ENCODE data around the gene MOCS2.
"Not testable (repeated sequence)": the region's sequence is repeated elsewhere in the genome, so short reads cannot be mapped to it uniquely, and the experiment has no call there.

The MOCS2 gene, protein sequence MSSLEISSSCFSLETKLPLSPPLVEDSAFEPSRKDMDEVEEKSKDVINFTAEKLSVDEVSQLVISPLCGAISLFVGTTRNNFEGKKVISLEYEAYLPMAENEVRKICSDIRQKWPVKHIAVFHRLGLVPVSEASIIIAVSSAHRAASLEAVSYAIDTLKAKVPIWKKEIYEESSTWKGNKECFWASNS

DNA sequence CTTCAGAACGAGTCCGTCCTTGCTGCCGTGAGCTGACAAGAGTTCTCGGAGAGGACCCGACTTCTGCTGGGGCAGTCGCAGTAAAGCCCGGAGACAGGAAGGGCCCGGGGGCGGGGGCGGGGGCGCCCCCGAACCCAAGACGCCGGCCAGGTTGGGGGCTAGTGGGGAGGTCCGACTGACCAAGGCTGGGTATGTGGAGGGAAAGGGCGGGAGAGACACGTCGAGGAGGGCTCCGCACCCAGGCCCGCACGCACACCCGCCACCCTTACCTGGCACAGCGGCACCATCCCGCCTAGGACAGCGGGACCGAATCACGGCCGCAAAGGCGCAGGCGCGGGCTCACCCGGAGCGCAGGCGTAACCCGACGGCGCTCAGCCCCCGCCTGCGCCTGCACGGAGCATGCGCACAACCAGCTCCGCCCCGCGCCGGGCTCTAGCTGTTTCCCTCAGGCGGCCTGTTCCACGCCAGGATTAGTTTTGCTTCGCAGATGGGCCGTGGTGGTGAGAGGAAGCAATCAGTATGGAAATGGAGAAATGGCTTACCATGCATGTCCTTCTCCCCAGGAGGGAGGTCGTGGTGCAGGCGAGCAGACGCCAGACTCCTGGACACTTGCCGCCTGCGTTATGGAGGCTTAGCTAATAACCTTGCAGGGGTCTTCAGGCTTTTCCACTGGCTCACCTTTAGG, at the start of gene MOCS2:
Gene MOCS2, minus strand, starts transcription at position 315 of the 685 bp plus-strand sequence. CDS start 2,583 bp downstream, outside the sequence.
- DNase-seq, result peak; percentile 93

DNA sequence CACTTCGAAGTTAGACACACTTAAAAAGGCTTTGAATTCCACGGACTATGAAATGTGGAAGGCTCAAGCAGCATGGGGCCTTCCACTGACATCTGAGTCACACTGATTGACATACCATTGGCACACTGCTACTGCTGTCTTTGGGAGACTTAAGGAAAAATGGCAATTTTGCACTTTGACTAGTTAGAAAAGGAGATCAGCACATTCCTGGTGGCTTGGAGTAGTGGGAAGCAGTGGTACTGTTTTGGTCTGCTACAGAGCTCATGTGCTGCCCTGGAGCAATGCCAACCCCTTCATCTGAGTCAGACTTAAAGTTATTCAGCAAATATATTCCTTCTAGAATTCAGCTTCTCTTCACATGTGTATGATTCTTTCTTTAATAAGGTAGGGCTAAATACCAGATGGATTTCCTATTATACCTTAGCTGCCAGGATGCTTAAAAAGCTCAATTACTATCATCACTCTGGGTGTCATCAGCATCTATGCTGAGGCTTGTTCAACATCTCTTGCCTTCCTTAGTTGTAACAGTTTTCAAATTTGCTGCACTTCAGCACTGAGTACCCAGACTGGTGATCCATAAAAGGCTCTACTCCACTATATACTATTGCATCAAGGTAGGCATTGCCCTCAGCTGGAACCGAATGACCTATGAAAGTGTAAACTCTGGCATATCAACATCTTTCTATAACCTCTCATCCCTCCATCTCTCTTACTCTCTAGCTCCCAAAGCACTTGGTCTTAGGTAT, 42.3 kb upstream of the MOCS2 start:
- DNase-seq, result no peak

DNA sequence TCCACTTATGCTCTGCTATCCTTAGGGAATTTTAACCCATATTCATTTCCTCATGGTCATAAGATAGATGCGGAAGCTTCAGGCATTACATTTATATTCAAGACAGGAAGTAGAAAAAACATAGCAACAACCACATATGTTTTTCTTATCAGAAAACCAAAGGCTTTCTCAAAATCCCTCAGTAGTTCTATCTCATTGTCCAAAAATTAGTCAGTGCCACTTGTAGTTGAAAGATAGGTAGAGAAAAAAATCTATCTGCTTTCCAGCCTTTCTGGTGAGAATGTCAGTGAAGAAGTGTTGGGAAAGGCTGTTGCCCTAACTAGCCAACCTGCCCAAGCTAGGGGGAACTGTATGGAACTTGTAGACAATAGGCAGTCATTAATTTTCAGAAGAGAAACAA, 23.5 kb upstream of the MOCS2 start:
- DNase-seq, result no peak

DNA sequence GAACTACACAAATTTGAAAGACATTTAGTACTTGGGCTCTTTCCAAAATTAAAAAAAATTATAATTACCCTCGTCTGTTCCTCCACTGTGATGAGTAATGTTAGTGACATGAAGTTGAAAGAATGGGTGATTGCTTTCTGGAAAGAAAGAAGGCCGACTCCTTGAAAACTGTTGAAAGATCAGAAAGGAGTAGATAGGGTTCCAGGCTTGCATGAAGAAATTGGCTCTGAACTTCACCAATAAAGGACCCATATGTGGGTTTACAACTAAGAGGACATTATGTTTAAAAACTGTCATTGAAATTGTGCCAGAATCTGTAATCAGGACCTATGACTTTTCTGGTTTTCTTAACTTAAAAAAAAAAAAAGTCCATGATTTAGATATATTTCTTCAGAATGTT, 20.7 kb upstream of the MOCS2 start:
- DNase-seq, result no peak

DNA sequence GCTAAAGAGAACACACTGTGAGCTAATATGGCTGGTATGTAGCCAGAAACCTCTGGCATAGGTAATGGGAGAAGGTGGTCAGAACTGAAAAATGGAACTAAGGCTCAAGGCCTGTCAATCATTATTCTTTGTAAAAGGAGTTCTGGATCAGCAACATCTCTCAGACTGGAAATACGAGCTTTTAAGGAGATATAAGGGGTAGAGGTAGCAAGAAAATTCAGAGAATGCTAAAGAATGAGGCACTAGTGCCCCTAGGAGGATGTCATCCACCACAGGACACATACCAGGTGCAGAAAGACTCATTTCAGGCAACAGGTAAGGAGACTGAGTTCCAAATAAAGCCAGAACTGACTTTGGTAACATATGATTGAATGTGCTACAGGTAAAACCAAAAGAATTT, 18.9 kb upstream of the MOCS2 start:
- no peak for DNase-seq

DNA sequence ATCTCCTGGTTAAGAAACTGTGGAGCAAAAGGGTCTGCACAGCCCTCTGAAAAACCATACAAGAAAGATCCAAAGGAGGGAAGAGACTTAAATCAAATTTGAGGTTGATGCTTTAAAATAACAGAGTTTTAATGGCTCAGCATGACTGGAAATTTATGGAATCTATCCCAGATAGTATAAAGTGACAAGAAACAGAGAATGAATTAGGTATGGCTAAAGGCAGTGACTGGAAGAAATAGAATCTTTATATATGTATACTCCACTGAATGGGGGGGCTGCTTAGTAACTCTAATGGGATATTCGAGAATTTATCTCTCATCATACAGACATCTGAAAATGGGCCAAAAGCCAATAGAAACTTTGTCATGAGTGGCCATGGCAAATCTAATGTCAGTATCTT, 17.6 kb upstream of the MOCS2 start:
- DNase-seq, result no peak

DNA sequence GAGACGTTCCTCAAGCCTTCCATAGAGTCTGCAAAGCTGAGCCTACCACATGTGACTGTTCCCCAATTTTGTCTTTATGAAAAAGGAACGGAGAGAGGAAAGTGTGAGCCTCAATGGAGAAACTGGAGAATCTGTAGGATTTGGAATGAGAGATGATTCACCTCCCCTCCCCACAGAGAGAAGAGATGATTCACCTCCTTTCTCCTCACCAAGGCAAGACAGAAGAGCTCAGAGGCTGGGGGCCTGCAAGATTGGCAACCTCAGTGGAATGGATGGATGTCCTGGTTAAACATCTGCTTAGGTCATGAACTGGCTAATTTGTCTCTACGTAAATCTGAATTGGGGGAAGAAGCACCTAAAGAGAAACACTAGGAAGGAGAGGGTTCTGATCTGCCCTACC, 17.0 kb upstream of the MOCS2 start:
- no peak for DNase-seq

DNA sequence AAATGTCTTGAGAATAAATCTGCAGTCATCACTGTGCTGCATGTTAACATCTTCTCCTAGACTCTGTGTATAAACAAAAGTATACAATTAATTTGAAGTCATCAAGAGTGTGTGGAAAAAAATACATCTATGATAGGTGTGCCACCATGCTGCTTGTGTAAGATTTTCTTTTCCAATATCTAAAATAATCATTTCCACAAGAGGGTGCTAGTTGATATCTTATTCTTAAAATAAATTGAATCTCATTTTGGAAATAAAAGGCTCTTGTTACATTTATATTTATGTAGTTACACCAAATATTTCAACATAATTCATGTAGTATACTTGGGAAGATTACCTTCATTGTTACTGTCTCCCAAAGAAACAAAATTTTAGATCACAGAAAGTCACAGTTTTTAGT, 14.1 kb upstream of the MOCS2 start:
- DNase-seq, result no peak

DNA sequence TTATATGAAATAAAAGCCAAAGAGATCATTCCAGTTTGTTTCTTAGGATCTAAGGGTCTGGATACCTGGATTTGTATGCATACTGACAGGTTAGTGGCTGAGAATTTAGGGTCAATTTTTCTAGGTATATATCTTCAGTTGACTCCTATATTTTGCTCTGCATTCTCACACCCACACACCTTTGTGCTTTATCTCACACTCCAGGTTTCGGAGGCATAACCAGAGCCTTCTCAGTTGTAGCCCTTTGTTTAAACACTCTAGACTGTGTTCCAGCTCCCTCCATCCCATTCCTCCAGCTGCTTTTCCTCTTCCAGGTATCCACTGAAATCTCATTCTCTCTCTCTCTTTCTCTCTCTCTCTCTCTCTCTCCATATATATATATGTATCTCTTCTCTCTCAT, 10.6 kb upstream of the MOCS2 start:
- no peak for DNase-seq

DNA sequence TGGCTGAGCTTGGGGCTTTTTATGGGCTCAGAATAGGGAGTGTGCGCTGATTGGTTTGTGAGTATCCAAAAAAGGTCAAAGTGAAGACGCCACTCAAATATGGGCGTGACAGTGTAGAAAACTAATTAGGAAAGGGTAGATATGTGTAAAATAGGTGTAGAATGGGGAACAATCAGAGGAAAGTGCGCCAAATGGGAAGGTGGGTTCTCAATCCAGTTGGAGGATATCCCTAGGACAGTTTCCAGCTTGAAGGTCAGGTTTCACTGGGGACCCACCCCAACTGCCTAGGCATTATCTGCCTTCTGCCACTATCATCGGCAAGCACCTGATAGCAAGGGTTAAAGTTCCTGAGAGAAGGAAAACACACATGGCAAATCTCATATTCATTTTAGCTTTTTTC, 9.3 kb upstream of the MOCS2 start:
- no peak for DNase-seq

DNA sequence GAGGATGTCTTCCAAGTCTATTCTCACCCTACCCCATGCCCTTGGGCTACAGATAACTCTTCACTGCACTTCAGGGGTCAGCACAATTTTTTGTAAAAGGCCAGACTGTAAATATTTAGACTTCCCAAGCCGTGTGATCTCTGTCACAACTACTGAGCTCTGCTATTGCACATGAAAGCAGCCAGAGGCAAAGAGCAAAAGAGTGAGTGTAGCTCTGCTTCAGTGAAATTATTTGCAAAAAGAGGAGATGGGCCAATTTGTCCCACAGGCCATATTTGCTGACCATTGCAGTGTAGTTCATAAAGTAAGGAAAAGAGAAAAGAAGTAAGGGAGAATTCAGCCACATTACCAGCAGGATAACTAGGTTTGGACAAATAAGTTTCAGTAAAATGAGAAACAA, 7.0 kb upstream of the MOCS2 start:
- DNase-seq, result no peak

DNA sequence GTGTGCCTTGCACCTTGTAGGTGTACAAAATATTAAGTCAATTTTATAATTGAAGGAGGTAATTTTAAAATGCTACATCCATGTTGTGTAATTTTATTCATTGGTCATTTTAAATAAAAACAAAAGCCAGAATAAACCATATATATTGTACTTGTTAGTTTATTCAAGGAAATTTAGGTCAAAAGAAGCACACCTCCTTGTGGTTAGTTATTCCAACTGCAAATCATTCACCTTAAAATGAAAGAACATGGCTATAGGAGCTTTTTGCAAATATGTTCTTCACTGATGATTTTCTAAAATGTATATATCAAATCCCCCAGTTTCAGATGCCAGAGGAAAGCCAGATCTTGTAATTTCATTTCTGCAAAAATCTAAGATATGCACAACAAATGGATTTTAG, 5.4 kb upstream of the MOCS2 start:
- DNase-seq, result no peak

DNA sequence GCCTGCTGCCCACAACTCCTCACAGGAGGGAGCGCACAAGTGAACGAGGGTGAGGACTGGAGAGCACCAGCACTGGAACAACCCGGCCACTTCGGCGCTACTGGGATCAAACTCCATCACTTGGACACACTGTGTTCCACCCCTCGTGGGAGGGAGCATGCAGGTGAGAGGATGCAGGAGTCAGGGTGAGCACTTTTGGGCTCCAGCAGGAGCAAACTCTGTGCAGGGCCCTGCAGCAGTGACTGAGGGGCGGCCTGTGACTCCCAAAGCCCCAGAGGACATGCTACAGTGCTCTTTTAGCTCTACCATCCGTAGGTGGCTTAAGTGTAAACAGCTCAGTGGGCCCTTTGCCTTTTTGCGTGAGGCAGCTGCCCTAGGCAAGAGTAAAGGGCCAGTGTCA, 4.4 kb upstream of the MOCS2 start:
- DNase-seq, result no peak

DNA sequence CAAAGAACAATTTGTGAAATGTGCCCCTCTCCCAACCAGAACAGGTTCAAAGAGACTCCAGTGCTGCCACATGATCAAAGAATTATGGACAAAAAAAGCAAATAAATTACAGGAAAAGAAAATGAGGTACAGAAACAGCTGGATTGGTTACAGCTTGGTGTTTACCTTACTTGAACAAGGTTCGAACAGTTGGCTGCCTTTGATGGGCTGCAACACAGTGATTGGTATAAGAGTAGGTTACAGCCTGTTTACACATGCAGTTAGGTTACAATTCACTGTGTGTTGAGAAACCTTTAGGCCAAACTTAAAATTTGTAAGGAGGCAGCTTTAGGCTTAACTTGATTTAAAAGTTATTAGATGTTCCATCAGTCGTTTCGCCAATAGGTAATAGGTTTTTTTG, 3.4 kb upstream of the MOCS2 start:
- DNase-seq, result no peak

DNA sequence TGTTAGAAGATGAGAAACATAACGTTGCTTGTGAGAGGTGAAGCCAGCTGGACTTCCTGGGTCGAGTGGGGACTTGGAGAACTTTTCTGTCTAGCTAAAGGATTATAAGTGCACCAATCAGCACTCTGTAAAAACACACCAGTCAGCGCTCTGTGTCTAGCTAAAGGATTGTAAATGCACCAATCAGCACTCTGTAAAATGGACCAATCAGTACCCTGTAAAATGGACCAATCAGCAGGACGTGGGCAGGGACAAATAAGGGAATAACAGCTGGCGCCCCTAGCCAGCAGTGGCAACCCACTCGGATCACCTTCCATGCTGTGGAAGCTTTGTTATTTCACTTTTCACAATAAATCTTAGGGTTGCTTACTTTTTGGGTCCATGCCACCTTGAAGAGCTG, 2.8 kb upstream of the MOCS2 start:
- DNase-seq, result not testable (repeated sequence)

DNA sequence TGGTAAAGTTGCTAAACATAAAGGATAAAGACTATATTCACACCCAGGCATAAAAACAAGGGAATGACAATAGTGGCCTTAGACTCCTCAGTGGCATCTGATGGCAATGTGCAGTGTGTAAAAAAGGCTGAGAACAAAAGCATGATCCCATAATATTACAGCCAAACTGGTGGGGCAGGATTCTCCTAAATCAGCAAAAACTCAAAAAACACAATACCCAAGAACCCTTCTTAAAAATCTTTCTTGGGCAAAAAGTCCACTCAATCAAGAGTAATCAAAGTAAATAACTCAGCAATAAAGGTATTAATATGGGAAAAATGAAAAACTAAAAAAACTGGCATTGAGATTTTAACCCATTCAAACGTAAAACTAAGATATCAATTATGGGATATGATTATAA, 1.6 kb upstream of the MOCS2 start:
- DNase-seq, result no peak

DNA sequence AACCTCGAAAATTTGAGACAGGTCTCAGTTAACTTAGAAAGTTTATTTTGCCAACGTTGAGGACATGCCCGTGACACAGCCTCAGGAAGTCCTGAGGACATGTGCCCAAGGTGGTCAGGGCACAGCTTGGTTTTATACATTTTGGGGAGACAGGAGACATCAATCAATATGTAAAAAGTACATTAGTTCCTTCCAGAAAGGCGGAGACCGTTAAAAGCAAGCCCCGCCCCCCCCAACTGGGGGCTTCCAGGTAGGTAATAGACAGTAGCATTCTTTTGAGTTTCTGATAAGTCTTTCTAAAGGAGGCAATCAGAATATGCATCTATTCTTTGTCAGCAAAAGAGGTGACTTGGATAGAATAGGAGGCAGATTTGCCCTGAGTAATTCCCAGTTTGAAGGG, 599 bp upstream of the MOCS2 start:
- DNase-seq, result no peak

DNA sequence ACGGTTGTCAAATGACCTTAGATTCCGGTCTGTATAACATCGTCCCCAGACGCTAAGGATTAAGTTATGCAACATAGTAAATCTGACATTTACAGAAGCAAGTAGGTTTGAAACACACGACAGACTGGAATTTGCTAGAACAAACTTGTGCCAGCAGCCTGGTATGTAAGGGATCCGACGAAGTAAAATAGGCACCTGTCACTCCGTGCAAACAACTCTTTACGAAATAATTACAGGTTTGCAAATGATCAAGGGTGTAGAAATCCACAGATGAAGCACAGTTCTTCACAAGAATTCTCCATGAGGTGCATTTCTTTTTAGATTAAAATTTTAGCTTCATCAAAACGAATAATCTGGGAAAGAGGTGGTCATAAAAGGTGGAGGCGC, 508 bp downstream of the MOCS2 start:
- DNase-seq, result no peak

DNA sequence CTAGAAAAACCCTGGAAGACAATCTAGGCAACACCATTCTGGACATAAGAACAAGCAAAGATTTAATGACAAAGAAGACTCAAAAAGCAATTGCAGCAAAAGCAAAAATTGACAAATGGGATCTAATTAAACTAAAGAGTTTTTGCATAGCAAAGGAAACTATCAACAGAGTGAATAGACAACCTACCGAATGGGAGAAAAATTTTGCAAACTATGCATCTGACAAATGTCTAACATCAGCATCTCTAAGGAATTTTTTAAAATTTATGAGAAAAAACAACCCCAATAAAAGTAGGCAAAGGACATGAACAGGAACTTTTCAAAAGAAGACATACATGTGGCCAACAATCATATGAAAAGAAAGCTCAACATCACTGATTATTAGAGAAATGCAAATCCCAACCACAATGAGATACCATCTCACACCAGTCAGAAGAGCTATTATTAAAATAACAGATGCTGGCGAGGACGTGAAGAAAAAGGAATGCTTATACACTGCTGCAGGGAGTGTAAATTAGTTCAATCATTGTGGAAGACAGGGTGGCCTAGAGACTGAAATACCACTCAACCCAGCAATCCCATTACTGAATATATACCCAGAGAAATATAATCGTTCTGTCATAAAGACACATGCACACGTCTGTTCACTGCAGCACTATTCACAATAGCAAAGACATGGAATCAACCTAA, 3.8 kb downstream of the MOCS2 start:
- DNase-seq, result no peak

DNA sequence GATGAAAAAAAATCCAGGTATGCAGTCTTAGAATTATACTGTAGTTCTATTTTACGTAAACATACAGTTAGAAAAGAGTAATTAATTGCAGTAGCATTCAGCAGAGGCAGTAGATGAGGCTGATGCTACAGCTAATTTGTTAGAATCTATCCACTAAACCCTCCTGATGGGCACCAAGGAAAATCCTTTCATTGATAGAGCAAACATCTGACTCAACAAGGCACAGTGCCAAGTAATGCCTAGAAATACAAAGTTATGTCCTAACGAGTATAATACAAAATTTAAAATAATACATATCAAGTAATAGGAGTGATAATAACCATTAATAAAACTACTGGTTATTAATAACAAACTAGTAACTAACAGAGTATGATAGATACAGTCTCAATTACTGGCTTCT, 9.0 kb downstream of the MOCS2 start:
- DNase-seq, result no peak

DNA sequence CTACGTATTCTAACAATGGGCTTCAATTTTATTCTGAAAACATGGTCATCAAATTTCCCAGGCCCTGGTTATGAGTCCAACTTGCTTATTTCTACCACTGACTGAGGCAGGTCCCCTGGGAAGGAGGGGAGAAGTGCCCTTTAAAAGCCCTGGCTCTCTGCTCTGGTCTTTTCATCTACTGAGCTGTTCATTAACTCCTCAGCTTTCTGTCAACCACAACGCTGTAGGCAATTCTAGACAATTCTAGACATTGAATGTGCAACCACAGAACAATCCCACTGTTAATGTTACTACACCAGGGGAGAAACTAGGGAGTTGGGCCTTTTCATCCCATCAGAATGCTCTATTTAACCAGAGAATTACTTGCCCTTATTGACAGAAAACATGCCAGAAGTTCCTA, 10.0 kb downstream of the MOCS2 start:
- no peak for DNase-seq

DNA sequence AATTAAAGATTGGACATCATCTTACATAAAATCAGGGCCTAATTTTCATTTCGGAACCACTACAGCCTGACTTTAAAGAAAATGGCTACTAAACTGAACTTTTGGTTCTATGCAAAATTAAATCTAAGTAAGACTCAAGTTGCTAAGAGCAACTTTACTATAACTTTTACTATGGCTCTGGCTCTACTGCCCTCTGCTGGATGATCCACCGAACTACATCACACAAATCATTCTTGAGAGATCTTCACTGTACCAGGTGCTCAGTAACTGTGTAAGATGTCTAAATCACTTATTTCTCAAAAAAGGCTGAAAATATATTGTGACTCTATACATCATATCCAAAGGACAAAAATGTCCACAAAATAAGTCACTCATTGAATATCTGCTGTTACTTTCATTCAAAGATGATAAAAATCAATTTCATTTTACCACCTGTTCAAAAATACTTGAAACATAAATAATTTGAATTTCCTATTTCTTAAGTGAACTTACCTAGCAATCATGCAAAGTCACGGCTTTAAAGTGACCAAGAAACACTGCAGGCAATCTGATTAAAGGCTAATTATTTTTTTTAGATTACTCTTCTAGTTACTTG, 13.5 kb downstream of the MOCS2 start:
- DNase-seq, result peak; percentile 73

DNA sequence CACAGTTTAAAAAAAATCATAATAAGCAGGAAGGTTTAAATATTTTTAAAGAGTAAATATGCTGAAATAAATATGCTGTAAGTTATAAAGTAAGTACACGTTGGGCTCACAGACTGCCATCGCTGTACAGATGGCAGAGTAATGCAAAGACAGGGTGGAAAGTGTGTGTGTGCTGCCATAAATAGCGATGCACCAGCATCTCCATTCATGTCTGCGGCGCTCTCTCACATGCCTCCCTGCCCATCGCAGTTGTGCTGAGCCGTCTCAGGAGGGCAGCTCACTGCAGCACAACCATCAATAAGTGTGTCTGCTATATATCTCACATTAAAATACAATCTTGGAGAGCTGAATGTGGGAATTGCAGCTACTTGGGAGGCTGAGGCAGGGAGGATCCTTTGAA, 14.3 kb downstream of the MOCS2 start:
- no peak for DNase-seq

DNA sequence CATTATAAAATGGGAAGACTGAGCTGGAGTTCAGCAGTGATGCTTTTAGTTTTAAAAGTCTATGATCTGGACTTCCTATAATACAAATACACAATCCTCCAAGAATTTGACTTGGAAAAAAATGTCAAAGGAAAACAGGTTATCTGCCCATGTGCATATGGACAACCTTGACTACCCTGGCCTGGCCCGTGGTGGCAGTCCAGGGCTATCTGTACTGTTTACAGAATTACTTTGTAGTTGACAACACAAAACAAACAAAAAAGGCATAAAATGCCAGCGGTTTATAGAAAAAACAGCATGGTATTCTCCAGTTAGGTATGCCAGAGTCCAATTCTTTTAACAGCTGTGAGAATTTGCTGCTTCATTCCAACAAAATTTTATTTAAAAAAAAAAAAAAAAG, 17.3 kb downstream of the MOCS2 start:
- DNase-seq, result no peak

All from islet precursor cell (in vitro differentiated cells).